NCI-H460 (cell line): ENCODE measurements around the gene FAM32A. TPM values are rescaled to one million over a fixed set of nuclear protein-coding genes. Genes with fewer than 3 reads are reported as not detected.

Source experiments
- DNase-seq: peaks from one replicate; pipeline ENCODE4 v3.0.0-alpha.2; 2016; ENCODE audit warnings: low read depth; ENCODE audit errors: extremely low read depth
- total RNA-seq: library from RNA; depleted of rRNA; stranded (reverse); fragments of >200 nt; shearing (Covaris generic); gene quantifications from 2 replicates; pipeline ENCODE4 v1.2.3, GENCODE V29; 2014

The FAM32A gene
- total RNA-seq, 1 experiment from 2014 or later: 63.3 TPM

GRCh38 chr19:16218851-16219250 is 33.6 kb downstream of the FAM32A start:
- no peak for DNase-seq

GRCh38 chr19:16222806-16223205 is 37.6 kb downstream of the FAM32A start:
- no peak for DNase-seq

GRCh38 chr19:16223746-16224145 is 38.5 kb downstream of the FAM32A start:
- no peak for DNase-seq

- no peak for DNase-seq
These were observed 39.3 kb downstream of the FAM32A start for GRCh38 chr19:16224293-16225045.

GRCh38 chr19:16225279-16226183 is 40.3 kb downstream of the FAM32A start:
- no peak for DNase-seq

GRCh38 chr19:16226184-16226591 is 41.0 kb downstream of the FAM32A start:
- no peak for DNase-seq

- no peak for DNase-seq
These were observed 41.9 kb downstream of the FAM32A start for GRCh38 chr19:16226878-16227836.

GRCh38 chr19:16227837-16228636 is 42.8 kb downstream of the FAM32A start:
- DNase-seq: no peak

- DNase-seq: no peak
These were observed 43.6 kb downstream of the FAM32A start for GRCh38 chr19:16228637-16229321.

GRCh38 chr19:16229322-16229641 is 44.1 kb downstream of the FAM32A start:
- DNase-seq: no peak

- no peak for DNase-seq
These were observed 46.9 kb downstream of the FAM32A start for GRCh38 chr19:16232127-16232526.

- no peak for DNase-seq
These were observed 47.4 kb downstream of the FAM32A start for GRCh38 chr19:16232568-16232967.

- DNase-seq: no peak
These were observed 48.0 kb downstream of the FAM32A start for GRCh38 chr19:16233081-16233776.

GRCh38 chr19:16233836-16234551 is 48.8 kb downstream of the FAM32A start:
- no peak for DNase-seq

GRCh38 chr19:16234552-16235445 is 49.6 kb downstream of the FAM32A start:
- no peak for DNase-seq

- DNase-seq: no peak
These were observed 50.8 kb downstream of the FAM32A start for GRCh38 chr19:16235811-16236652.
